NT2/D1 (cell line): ENCODE measurements around the gene MRPL42.

Source experiments
- SUZ12 ChIP-seq: IDR thresholded peaks from 2 replicates; pipeline ENCODE4 v1.6.1; 2011; ENCODE audit not compliant: insufficient read length, insufficient read depth; ENCODE audit errors: extremely low read depth
- YY1 ChIP-seq: IDR thresholded peaks from 2 replicates; pipeline ENCODE4 v1.6.1; 2011; ENCODE audit not compliant: insufficient read length, insufficient read depth

DNA sequence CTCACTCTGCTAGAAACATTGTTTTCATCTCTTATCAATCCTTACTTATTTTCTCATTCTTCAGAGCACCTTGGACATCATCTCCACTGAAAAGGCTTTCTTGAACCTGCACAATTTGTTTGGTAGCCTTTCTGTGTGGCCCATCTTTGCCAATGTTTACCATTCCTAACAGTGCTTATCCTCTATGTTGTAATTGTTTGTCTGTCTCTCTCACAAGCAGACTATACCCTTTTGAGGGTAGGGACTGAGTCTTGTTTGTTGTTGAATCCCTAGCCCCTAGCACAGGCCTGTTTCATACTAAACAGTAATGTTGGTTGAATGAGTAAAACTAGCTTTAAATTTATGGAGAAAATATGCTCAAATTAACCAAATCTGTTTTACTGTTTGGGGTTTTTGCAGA is 9.2 kb downstream of the MRPL42 start:
- TF ChIP-seq YY1 (no peak), SUZ12 (no peak)
